PFSK-1 (cell line): Measurements from ENCODE around the gene CEL.

Experiments used
- FOXP2 ChIP-seq: optimal IDR thresholded peaks from 2 replicates; pipeline ENCODE3; 2011; ENCODE audit warnings: borderline replicate concordance, control low read depth, inconsistent platforms; ENCODE audit not compliant: insufficient read depth; ENCODE audit errors: extremely low read length, extremely low read depth
- POLR2AphosphoS5 ChIP-seq: IDR thresholded peaks from 2 replicates; pipeline ENCODE4 v1.6.1; 2012; ENCODE audit warnings: low read depth, mild to moderate bottlenecking, control low read depth, low read length, moderate library complexity
- SIN3A ChIP-seq: IDR thresholded peaks from 2 replicates; pipeline ENCODE4 v1.6.1; 2012; ENCODE audit warnings: mild to moderate bottlenecking, low read length, moderate library complexity, borderline replicate concordance; ENCODE audit not compliant: insufficient read depth
- TAF1 ChIP-seq: IDR thresholded peaks from 2 replicates; pipeline ENCODE4 v1.6.1; 2012; ENCODE audit warnings: low read length, control low read depth, borderline replicate concordance; ENCODE audit not compliant: insufficient read depth
- TF ChIP-seq, protein P1 (sequence below), 2 experiments: IDR thresholded peaks; 2 replicates each; pipeline versions ENCODE4 v1.6.1 to v1.8.0; 2011 to 2012; ENCODE audit warnings: low read depth in 2 of 2, low read length in 2 of 2, control low read depth in 1 of 2, inconsistent platforms in 1 of 2, mild to moderate bottlenecking in 1 of 2, moderate library complexity in 1 of 2; ENCODE audit not compliant: insufficient read depth in 1 of 2

CEL gene

DNA sequence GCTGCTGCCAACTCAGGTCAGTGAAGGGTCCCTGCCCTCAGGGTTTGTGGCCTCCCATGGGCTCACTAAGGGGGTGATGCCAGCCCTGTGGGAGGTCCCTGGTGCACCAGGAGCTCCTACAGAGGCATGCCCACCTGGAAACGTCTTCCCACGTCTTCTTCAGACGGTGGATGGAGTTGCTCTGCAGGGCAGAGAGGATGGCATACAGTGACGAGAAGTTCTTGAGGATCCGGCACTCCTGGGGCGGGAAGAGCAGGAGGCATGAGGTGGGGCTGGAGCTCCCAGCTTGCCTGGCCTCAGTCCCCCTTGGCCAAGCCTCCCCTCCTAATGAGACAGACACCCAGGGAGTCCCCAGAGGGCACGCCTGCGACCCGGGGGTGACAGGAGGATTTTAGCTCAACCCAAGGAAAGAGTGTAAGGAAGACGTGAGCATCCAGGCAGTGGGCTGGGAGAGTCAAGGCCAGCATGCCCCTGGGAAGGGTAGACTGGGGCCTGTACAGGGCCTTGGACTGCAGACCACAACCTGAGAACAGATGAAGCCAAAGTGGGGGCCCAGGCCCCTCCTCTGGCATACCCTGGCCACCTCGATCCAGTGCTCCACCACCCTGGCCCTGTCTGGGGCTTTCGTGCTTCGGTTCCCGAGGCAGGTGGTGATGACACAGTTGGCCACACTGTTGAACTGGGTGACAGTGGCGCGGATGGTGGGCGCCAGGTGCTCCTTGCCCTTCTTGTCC, 44.9 kb downstream of the CEL start:
- TF ChIP-seq, protein P1, sequence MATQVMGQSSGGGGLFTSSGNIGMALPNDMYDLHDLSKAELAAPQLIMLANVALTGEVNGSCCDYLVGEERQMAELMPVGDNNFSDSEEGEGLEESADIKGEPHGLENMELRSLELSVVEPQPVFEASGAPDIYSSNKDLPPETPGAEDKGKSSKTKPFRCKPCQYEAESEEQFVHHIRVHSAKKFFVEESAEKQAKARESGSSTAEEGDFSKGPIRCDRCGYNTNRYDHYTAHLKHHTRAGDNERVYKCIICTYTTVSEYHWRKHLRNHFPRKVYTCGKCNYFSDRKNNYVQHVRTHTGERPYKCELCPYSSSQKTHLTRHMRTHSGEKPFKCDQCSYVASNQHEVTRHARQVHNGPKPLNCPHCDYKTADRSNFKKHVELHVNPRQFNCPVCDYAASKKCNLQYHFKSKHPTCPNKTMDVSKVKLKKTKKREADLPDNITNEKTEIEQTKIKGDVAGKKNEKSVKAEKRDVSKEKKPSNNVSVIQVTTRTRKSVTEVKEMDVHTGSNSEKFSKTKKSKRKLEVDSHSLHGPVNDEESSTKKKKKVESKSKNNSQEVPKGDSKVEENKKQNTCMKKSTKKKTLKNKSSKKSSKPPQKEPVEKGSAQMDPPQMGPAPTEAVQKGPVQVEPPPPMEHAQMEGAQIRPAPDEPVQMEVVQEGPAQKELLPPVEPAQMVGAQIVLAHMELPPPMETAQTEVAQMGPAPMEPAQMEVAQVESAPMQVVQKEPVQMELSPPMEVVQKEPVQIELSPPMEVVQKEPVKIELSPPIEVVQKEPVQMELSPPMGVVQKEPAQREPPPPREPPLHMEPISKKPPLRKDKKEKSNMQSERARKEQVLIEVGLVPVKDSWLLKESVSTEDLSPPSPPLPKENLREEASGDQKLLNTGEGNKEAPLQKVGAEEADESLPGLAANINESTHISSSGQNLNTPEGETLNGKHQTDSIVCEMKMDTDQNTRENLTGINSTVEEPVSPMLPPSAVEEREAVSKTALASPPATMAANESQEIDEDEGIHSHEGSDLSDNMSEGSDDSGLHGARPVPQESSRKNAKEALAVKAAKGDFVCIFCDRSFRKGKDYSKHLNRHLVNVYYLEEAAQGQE (IDR thresholded peaks at IDR 0.05; ENCODE audit: insufficient read depth in 1 of 2, low read depth in 2 of 2, low read length in 2 of 2) = no peak
- TF ChIP-seq FOXP2 (no peak), POLR2AphosphoS5 (no peak), SIN3A (no peak), TAF1 (no peak)

DNA sequence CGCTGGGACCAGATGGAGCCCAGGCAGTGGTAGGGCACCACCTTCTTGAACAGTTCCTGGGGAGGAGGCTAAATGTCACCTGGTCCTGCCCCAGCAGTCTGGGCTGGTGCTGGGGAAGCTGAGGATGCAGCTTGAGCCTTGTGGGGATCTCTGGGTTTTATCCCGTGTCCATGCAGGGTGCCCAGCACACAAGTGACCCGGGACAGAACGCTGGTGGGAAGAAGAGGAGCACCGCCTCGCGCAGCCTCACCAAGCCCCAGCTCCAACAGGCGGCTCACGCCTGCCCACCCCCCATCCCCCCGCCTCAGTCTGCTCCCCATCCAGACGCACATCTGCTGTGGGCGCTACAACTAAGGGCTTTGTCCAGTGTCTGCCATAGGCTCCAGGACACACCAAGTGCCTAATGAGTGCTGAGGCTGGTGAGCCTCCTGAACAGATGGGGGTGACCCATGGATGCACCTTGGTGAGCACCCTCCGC, 45.5 kb downstream of the CEL start:
- no peak for TF ChIP-seq FOXP2
- TF ChIP-seq TAF1 = no peak
- TF ChIP-seq SIN3A = no peak
- no peak for TF ChIP-seq POLR2AphosphoS5
- TF ChIP-seq, protein P1 (IDR thresholded peaks at IDR 0.05; ENCODE audit: insufficient read depth in 1 of 2, low read depth in 2 of 2, low read length in 2 of 2) = no peak

DNA sequence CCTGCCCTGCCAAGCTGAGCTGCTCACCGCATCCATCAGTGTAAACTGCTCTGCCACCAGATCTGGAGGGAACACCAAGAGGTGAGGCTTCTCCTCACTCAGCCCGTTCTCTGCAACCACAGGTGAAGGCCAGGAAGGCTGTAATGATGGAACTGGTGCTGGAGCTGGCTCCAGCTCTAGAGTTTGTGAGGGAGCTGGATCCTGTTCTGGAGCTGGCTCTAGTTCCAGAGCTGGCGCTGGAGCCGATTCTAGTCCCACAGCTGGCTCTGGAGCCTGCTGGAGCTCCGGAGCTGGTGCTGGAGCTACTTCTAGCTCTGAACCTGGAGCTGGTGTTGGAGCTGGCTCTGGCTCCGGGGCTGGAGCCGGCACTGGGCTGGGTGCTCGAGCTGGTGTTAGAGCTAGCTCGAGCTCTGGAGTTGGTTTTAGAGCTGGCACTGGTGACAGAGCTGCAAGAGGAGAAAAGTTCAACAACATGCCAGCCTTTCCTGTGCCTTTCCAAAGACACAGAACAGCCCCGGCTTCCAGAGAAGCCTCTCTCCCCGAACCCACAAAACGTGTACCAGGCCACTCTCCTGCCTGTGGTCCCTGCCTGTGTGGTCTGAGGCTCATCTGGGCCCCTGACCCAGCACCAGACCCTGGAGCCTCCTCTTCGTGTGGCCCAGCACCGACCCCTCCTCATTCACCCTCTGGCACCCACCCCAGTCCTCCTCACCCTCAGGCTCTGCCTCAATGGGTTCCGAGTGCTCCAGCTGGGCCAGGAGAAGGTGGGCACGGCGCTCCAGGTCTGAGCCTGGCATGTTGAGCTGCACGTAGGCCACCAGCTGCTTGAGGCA, 46.4 kb downstream of the CEL start:
- no peak for TF ChIP-seq POLR2AphosphoS5
- TF ChIP-seq SIN3A = no peak
- TF ChIP-seq TAF1 = no peak
- no peak for TF ChIP-seq FOXP2
- TF ChIP-seq, protein P1 (IDR thresholded peaks at IDR 0.05; ENCODE audit: insufficient read depth in 1 of 2, low read depth in 2 of 2, low read length in 2 of 2) = no peak

DNA sequence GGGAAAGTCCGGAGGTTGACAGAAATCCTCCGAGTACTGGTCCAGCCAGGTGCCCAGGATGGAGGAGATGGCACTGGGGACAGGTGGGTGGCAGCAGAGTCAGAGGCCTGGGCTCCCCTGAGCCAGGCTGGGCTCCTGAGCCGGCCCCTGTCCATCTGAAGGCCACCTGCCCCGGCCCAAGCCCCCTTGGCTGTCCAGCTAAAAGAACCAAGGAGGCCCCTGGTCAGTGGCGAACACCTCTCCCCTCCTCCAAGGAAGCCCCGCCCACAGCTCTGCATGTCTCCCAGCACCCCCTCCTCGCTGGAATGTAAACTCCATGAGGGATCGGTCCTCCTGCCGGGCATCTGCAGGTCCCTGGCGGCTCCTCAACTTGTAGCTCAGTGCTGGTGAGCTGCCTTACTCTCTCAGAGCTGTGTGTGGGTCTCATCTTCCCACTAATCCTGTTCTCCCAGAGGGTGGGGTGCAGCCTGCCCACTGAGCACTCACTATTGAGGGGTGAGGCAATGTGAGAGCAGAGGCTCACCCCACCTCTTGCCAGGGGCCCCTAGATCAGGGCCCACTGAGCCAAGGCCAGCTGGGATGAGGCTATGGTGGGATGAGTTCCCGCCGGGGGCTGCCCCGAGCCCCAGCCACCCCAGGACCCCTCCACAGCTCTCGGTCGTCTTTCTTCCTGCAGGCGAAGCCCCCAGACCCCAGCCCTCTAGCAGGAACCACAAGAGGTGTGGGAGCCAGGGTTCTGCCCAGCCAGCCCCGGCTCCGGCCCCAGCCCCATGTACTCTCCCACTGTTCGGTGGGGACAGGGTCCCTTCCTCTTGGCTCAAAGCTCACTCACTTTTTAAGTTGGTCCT, 47.2 kb downstream of the CEL start:
- TF ChIP-seq POLR2AphosphoS5 = no peak
- no peak for TF ChIP-seq SIN3A
- TF ChIP-seq FOXP2 = no peak
- no peak for TF ChIP-seq TAF1
- TF ChIP-seq, protein P1 (IDR thresholded peaks at IDR 0.05; ENCODE audit: insufficient read depth in 1 of 2, low read depth in 2 of 2, low read length in 2 of 2) = no peak
